GM18498 (cell line): ENCODE measurements around the gene TRIP11.

ENCODE experiments used
- ATAC-seq: cut with Tn5 transposase; IDR thresholded peaks from one replicate; pipeline ENCODE4 v1.9.1; 2021; ENCODE audit warnings: mild to moderate bottlenecking, moderate library complexity; ENCODE audit not compliant: unreplicated experiment

TRIP11 gene

GRCh38 chr14:91926131-91926890, 113.5 kb downstream of the TRIP11 start:
- no peak for ATAC-seq

GRCh38 chr14:91925727-91926121, 114.1 kb downstream of the TRIP11 start:
- ATAC-seq, result no peak

- no peak for ATAC-seq
These were observed 114.7 kb downstream of the TRIP11 start for GRCh38 chr14:91925001-91925726.

- ATAC-seq, result no peak
These were observed 119.3 kb downstream of the TRIP11 start for GRCh38 chr14:91920526-91920925.

GRCh38 chr14:91919814-91920213, 120.0 kb downstream of the TRIP11 start:
- no peak for ATAC-seq

GRCh38 chr14:91918186-91918883, 121.5 kb downstream of the TRIP11 start:
- ATAC-seq, result no peak
